ENCODE results near the gene TRIM5. TPM values are rescaled to one million over a fixed set of nuclear protein-coding genes. Genes with fewer than 3 reads are reported as not detected.

Gene TRIM5
- total and polyA plus RNA-seq, 2 experiments from 2014 or later, result 20.8 to 21.0 TPM

DNA sequence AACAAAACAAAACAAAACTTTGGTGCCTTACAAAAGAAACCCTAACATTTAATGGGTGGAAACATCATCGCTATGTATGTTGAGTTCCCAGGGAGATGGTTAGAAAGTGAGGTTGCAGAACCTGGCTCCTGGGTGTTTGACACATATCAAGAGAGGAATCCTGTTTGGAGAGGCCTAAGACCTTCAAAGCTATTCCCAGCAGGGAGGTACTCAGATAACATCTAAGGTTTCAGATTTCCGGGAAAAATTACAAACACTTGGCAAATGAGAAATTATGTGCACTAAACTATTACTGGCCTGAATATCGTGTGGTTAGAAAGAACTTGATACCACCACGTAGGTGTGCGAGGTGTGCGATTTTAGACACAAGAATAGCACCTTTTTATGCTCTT, 18.5 kb downstream of the TRIM5 start:
- H3K27me3 ChIP-seq (ENCODE audit: insufficient read depth), result no peaks in the 10 kb centered on the region
- no peaks in the 10 kb centered on the region for H3F3A ChIP-seq (replicated peaks; ENCODE audit: low read depth)
- no peaks in the 10 kb centered on the region for H3K9me3 Mint-ChIP-seq
- no peak overlapping the region for H2AFZ ChIP-seq
- peaks cover 7% of the 10 kb centered on the region; the same call in 1 of the 2 replicates for H3K36me3 ChIP-seq (ENCODE audit: insufficient read depth)
- no peak overlapping the region for H3K27ac Mint-ChIP-seq
- DNase-seq (ENCODE audit: low spot score), result no peak
- no peak for ATAC-seq
- H3K27ac ChIP-seq (ENCODE audit: low read depth), result no peak overlapping the region
- no peak overlapping the region for H3K4me2 ChIP-seq
- peaks cover 3% of the 10 kb centered on the region; the same call in 1 of the 2 replicates for H4K20me1 ChIP-seq (replicated peaks; ENCODE audit: insufficient read depth)
- no peaks in the 10 kb centered on the region for H3K27me3 Mint-ChIP-seq (ENCODE audit: insufficient read depth, low read depth, poor library complexity)
- TF ChIP-seq REST (IDR thresholded peaks at IDR 0.05; ENCODE audit: unreplicated experiment) (no peak), EZH2 (IDR thresholded peaks at IDR 0.05; ENCODE audit: low read depth, unreplicated experiment) (no peak), ZNF114 (CRISPR knock-in tag; IDR thresholded peaks at IDR 0.05) (no peak), POLR2AphosphoS5 (IDR thresholded peaks at IDR 0.05; ENCODE audit: low read depth) (no peak), JUNB (IDR thresholded peaks at IDR 0.05; ENCODE audit: unreplicated experiment) (no peak), CTCF (conservative IDR thresholded peaks at IDR 0.05; ENCODE audit: low read depth in 2 of 2) (no peak), STAT1 (IDR thresholded peaks at IDR 0.05; ENCODE audit: unreplicated experiment) (no peak), ETS1 (IDR thresholded peaks at IDR 0.05) (no peak), EZH2phosphoT487 (IDR thresholded peaks at IDR 0.05; ENCODE audit: unreplicated experiment) (no peak), ZNF331 (CRISPR knock-in tag; IDR thresholded peaks at IDR 0.05; ENCODE audit: low read depth) (no peak), ZNF462 (CRISPR knock-in tag; IDR thresholded peaks at IDR 0.05) (no peak), CREB1 (CRISPR knock-in tag; IDR thresholded peaks at IDR 0.05; ENCODE audit: low read depth) (no peak), NANOG (IDR thresholded peaks at IDR 0.05; ENCODE audit: borderline replicate concordance) (no peak)
- H3K79me2 ChIP-seq (replicated peaks; ENCODE audit: insufficient read depth), result no peaks in the 10 kb centered on the region
- H3K9me2 ChIP-seq (ENCODE audit: insufficient read depth), result no peaks in the 10 kb centered on the region
- peaks cover 18% of the 10 kb centered on the region; the same call in 2 of the 3 replicates for H3K36me3 Mint-ChIP-seq (ENCODE audit: low read depth)
- H3K4me1 ChIP-seq (ENCODE audit: insufficient read depth), result no peaks in the 10 kb centered on the region
- H3K4me3 Mint-ChIP-seq, result no peak overlapping the region
- no peaks in the 10 kb centered on the region for H3K4me1 Mint-ChIP-seq
- H3K4me3 ChIP-seq, result no peak overlapping the region
